ENCODE results near the gene MCCC1.

- TF ChIP-seq CTCF (IDR thresholded peaks at IDR 0.05) (no peak), POLR2A (IDR thresholded peaks at IDR 0.05) (no peak)
Observed at GRCh38 chr3:182971637-182972036, 127.7 kb downstream of the MCCC1 start.

Data from suprapubic skin (tissue), 3 donors.